GM12872 (cell line): ENCODE data around the gene TTLL11.

Experiments used
- CTCF ChIP-seq: IDR thresholded peaks from 3 replicates; pipeline ENCODE4 v1.5.1; 2011; ENCODE audit warnings: low read depth, mild to moderate bottlenecking, low read length, moderate library complexity; ENCODE audit not compliant: insufficient read depth

Gene TTLL11

DNA sequence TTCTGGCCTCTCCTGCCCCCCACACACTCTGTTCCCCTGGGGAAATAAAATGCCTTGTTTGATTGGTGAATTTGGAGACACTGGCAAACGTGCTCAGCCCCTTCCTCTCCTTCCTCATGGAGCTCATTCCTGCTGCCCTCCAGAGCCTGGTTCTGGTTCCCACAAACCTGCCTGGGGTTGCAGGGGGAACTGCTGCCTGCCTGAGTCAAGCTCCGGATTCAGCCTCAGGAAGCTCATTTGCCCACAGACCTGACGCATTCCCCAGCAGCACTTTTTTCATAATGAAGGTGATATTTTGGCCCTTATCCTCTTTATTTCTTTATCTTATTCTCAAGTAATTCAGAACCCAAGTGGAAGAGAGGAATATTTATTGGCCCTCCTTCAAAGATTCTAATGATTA, 140.5 kb downstream of the TTLL11 start:
- no peak for TF ChIP-seq CTCF

DNA sequence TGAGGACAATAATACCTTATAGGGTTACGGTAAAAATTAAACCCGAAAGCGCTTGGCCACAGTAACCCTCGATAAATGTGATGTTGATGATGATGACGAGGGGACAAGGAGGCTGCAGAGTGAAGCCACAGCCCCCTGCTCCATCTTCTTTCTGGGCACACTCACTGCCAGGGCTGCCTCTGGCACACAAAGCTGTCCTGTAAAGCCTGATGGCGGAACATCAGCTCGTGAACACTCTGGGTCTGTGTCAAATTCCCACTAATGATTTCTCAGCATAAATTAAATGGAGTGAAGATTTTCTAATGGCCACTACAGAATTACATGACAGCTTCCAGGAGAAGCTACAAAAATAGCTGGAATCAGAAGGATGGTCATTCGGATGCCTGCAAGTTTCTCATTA, 142.2 kb downstream of the TTLL11 start:
- no peak for TF ChIP-seq CTCF

DNA sequence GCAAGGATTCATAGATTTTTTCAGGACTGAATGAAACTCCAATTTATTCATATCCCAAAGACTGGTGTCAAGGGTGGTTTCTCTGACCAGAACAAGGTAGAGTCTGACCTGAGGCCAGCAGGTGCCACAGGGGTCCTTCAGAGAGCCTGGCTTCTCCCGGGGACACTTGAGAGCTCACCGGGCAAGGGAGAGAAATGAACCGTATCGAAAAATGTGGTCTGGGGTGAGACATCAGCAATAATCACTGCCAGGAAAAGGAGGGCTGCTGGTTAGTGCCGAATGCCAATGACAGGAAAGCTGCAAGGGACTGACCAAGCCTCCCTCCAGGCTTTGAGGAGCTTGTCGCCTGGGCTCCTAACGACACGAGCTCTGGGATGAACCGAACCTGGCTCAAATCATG, 142.7 kb downstream of the TTLL11 start:
- no peak for TF ChIP-seq CTCF

DNA sequence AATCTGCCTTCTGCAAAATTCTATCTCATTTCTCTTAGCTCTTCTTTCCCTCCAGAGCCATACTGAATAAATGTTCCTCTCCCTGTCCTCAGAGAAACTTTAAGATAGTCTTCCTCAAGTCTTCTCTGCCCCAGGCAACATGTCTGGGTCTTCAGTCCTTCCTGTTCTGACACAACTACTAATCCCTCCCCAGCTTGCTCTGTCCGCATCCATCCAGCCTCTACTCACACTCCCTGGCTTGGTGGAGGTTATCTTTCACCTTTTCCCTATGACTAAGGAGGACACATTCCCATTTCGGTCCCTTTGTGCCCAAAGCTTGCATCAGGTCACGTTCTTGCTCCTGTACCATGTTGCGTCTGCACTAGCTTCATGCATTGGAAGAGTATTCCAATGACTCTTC, 143.3 kb downstream of the TTLL11 start:
- TF ChIP-seq CTCF = no peak

DNA sequence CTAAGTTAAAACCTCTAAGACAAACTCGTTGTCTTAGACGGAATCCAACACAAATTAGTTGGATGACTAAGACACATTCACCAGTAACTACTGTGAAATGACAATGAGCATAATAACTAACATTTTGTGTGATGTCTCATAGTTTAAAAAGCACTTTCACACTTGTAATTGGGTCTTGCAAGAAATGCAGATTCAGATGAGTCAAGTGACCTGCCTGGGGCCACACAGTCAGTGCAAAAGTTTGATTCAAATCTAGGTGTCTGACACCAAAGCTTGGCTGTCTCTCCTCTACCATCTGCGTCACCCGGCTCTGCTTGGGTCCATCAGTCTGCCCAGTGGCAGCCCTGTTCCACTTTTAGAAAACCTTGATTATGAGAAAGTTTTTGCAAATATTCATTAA, 143.7 kb downstream of the TTLL11 start:
- TF ChIP-seq CTCF = no peak

- TF ChIP-seq CTCF = no peak
Measured at GRCh38 chr9:121947775-121948174, 145.3 kb downstream of the TTLL11 start.

GRCh38 chr9:121946465-121946864, 146.6 kb downstream of the TTLL11 start:
- TF ChIP-seq CTCF = no peak

- TF ChIP-seq CTCF = no peak
Measured at GRCh38 chr9:121945849-121946248, 147.3 kb downstream of the TTLL11 start.
